Immature natural killer cell (primary cell): Measurements from ENCODE around the gene HK2. TPM values are rescaled to one million over a fixed set of nuclear protein-coding genes. Genes with fewer than 3 reads are reported as not detected.

Experiments used
- DNase-seq, 3 donors: peaks; one replicate each; pipeline ENCODE4 v3.0.0; 2022; ENCODE audit warnings: mixed read lengths in 1 of 3
- H3K27ac Mint-ChIP-seq, 6 donors: one replicate each; pipeline ENCODE4 v1.8.0; 2020; ENCODE audit warnings: mixed read lengths in 6 of 6, mild to moderate bottlenecking in 5 of 6, inconsistent platforms in 4 of 6, moderate library complexity in 3 of 6
- H3K27me3 Mint-ChIP-seq, 3 donors: one replicate each; pipeline ENCODE4 v1.8.0; 2020 to 2021; ENCODE audit warnings: low read depth in 3 of 3, mild to moderate bottlenecking in 3 of 3, mixed read lengths in 3 of 3, moderate library complexity in 3 of 3, inconsistent platforms in 1 of 3
- H3K36me3 Mint-ChIP-seq, 3 donors: one replicate each; pipeline ENCODE4 v1.8.0; 2020; ENCODE audit warnings: mixed read lengths in 3 of 3, inconsistent platforms in 2 of 3, mild to moderate bottlenecking in 2 of 3
- H3K4me1 Mint-ChIP-seq, 2 donors: one replicate each; pipeline ENCODE4 v1.8.0; 2020; ENCODE audit warnings: inconsistent platforms in 2 of 2, mild to moderate bottlenecking in 2 of 2, mixed read lengths in 2 of 2, moderate library complexity in 1 of 2
- H3K4me3 Mint-ChIP-seq, 5 donors: one replicate each; pipeline ENCODE4 v1.8.0; 2020; ENCODE audit warnings: mild to moderate bottlenecking in 5 of 5, mixed read lengths in 5 of 5, inconsistent platforms in 3 of 5, moderate library complexity in 3 of 5
- H3K9me3 Mint-ChIP-seq, 6 donors: one replicate each; pipeline ENCODE4 v1.8.0; 2020; ENCODE audit warnings: mild to moderate bottlenecking in 6 of 6, mixed read lengths in 6 of 6, inconsistent platforms in 4 of 6, moderate library complexity in 3 of 6
- polyA plus RNA-seq, 3 donors: library from polyadenylated mRNA; unstranded; fragments of 300-500 nt; fragmentation: Illumina TruSeq; gene quantifications; one replicate each; pipeline ENCODE4 v1.2.3, GENCODE V29; 2021

HK2 gene
- polyA plus RNA-seq, 3 donors from 2014 or later = 0.04 to 0.77 (median 0.19) TPM

DNA sequence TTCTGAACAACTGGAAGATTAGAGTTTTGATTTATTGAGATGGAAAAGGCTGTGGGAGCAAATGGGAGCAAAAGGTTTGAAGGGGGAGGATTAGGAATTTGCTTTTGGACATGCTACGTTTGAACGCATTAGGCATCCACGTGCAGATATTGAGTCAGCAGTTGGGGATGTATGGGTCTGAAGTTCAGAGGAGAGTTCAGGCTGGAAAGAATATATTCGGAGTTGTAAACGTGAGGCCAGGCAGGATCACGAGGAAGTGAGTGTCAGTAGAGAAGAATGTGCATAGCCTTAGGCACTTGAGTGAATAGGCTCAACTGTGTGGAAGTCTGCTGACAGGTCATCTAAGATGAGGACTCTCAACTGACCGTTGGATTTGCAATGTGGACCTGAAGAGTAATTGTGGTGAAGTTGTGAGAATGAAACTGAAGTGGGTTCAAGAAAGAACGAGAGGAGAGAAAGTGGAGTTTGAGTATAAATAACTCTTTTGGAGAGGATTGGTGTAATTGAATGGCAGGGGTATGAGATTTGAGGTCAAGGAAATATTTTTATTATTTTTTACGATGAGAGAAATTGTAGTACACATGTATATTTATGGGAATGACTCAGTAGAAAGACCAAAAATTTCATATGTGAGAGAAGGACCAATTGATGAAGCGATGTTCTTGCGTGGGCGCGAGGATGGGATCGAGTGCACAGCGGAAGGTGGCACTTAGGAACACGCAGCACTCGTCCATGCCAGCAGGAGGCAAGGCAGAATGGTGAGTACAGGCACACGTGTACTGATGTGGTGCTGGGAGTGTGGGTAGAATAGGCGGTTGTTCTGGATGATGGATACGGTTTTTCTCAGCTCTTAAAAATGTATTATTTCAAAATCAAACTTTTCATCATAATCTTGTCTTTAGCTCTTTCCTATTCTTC lies 84.0 kb downstream of the HK2 start:
- no peak for DNase-seq
- H3K27me3 Mint-ChIP-seq = peaks cover 6 to 22% (median 15%) of the 10 kb centered on the region in 3 donors
- H3K9me3 Mint-ChIP-seq = no peaks in the 10 kb centered on the region
- no peak overlapping the region for H3K4me3 Mint-ChIP-seq
- peaks cover 24 to 32% of the 10 kb centered on the region in 2 donors for H3K4me1 Mint-ChIP-seq
- H3K36me3 Mint-ChIP-seq = peaks cover 0 to 19% (median 0%) of the 10 kb centered on the region in 3 donors
- peak overlapping the region in 1 of 6 donors; percentile 12 for H3K27ac Mint-ChIP-seq

- Mint-ChIP-seq H3K4me3 (peak overlapping the region in 2 of 5 donors; percentile 34 to 60), H3K36me3 (peaks cover 0 to 7% (median 0%) of the 10 kb centered on the region in 3 donors), H3K27me3 (peaks cover 5 to 23% (median 14%) of the 10 kb centered on the region in 3 donors), H3K27ac (peak overlapping the region in 1 of 6 donors; percentile 19), H3K9me3 (no peaks in the 10 kb centered on the region), H3K4me1 (peaks cover 20% of the 10 kb centered on the region in 2 donors)
- peak; percentile 65 to 73 (median 71) for DNase-seq
These were observed 85.9 kb downstream of the HK2 start for GRCh38 chr2:74919827-74920226.

GRCh38 chr2:74921236-74921736 lies 87.4 kb downstream of the HK2 start:
- Mint-ChIP-seq H3K27me3 (peaks cover 7 to 19% (median 11%) of the 10 kb centered on the region in 3 donors), H3K4me1 (peaks cover 6% of the 10 kb centered on the region in 2 donors), H3K9me3 (no peaks in the 10 kb centered on the region), H3K36me3 (peaks cover 0 to 5% (median 0%) of the 10 kb centered on the region in 3 donors), H3K27ac (peak overlapping the region in 1 of 6 donors; percentile 28), H3K4me3 (peak overlapping the region in 1 of 5 donors; percentile 14)
- DNase-seq = no peak

DNA sequence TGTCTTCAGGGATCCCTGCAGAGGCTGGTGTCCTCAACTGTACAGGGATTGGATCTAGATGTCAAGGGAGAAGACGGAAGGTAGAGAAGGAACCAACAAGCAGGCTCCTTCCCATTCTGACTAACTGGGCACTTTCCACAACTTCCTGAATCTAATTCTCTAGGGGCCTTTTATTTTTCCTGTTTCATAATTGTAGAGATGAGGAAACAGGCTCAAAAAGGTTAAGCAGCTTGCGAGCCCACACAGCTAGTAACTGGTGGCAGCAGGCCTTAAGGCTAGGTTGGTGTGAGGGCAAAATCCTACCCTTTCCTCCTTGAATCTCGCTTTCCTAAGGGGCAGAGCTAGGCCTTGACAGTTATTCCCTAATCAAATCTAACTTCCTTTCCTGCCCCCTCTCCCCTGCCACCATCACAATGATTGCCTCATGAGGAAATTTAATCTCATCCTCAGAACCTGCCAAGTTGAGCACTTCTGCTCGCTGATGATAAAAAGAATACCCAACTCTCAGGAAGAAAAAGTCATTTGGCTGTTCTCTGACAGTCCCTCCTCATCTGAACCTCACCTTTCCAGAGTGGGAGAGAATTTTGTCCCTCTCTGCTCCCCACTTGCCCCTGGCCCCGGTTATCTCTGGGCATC lies 88.8 kb downstream of the HK2 start:
- H3K36me3 Mint-ChIP-seq = no peaks in the 10 kb centered on the region
- peaks cover 4 to 12% (median 7%) of the 10 kb centered on the region in 3 donors for H3K27me3 Mint-ChIP-seq
- no peak overlapping the region for H3K4me3 Mint-ChIP-seq
- no peak for DNase-seq
- peaks cover 0 to 1% of the 10 kb centered on the region in 2 donors for H3K4me1 Mint-ChIP-seq
- H3K27ac Mint-ChIP-seq = no peak overlapping the region
- no peaks in the 10 kb centered on the region for H3K9me3 Mint-ChIP-seq

DNA sequence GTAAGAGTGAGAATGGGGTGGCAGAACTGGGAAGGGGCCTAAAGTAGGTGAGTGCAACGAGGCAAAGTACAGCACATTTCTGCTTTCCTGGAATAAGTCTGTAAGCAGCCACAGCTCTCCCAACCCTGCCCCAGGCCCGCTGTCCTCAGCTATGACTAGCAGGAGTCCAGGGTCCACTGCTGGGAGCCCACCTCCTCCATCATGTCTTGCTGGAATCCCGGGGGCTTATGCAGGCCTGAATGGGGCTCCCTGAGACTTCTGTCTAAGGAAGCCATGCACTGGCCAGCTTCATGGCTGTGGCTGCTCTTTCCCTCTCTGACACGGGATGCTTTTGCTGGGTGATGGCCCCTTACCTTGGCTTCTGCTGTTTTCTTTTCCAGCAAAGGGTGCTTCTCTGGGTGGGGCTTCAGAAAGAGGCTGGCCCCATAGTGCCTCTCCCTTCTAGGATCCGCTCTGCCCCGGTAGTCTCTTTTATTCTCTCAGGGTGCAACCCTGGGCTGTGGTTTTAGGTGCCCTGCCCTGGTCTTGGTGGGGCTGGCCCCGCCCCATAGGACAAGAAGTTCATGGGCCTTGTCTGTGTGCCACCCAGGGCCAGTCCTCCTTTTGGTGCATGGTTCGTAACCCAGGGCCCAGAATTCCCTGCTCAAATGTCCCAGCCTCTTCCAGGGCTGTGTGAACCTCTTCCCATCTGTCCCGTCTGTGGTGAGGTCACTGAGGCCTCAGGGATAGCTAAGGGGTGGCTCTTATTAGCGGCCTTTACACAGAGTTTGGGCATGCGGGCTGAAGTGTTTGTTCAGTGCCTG lies 90.7 kb downstream of the HK2 start:
- no peak overlapping the region for H3K27ac Mint-ChIP-seq
- no peaks in the 10 kb centered on the region for H3K9me3 Mint-ChIP-seq
- peaks cover 0 to 1% of the 10 kb centered on the region in 2 donors for H3K4me1 Mint-ChIP-seq
- no peak for DNase-seq
- H3K27me3 Mint-ChIP-seq = peaks cover 8 to 10% (median 9%) of the 10 kb centered on the region in 3 donors
- peaks cover 0 to 7% (median 0%) of the 10 kb centered on the region in 3 donors for H3K36me3 Mint-ChIP-seq
- no peak overlapping the region for H3K4me3 Mint-ChIP-seq

DNA sequence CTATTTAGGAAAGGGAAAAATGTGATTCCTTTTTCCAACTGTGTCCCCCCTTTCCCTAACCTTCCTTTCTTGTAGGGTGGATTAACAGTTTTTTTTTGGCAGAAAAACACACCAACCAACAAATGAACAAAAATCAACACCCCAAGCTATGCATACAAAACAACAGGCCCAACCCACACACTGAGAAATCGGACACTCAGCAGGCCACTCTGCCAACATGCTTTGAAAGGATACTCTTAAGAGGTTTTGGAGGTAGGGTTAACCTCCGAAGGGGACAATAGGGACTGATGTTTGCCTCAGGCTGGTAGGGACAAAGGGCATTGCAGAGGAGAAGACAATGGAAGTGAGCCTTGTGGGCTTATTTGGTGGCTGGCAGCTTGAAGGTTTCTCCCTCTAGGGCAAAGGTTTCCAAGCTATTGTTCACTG lies 91.4 kb downstream of the HK2 start:
- Mint-ChIP-seq H3K4me3 (no peak overlapping the region), H3K27ac (no peak overlapping the region), H3K4me1 (no peaks in the 10 kb centered on the region), H3K9me3 (no peaks in the 10 kb centered on the region), H3K36me3 (peaks cover 0 to 7% (median 0%) of the 10 kb centered on the region in 3 donors), H3K27me3 (peaks cover 8 to 10% (median 9%) of the 10 kb centered on the region in 3 donors)
- DNase-seq = no peak

DNA sequence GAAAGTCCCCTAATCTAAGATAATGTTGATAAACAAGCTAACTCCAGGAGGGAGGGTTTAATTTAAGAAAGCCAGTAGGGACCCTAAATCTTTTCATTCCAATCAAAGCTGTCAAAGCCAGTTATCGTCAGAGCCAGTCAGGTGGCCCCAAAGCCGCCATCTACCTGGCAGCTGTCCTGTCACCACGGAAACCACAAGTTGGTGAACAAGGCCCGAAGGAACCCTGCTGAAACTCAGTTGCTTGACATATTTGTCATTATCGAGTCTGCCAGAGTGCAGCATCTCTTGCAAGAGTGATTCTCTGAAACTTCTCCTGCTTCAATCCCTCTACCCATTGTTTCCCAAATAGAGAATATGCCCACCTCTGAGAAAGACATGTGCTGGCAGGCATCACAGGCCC lies 93.7 kb downstream of the HK2 start:
- H3K9me3 Mint-ChIP-seq = no peaks in the 10 kb centered on the region
- H3K27ac Mint-ChIP-seq = no peak overlapping the region
- peaks cover 0 to 11% (median 3%) of the 10 kb centered on the region in 3 donors for H3K36me3 Mint-ChIP-seq

DNA sequence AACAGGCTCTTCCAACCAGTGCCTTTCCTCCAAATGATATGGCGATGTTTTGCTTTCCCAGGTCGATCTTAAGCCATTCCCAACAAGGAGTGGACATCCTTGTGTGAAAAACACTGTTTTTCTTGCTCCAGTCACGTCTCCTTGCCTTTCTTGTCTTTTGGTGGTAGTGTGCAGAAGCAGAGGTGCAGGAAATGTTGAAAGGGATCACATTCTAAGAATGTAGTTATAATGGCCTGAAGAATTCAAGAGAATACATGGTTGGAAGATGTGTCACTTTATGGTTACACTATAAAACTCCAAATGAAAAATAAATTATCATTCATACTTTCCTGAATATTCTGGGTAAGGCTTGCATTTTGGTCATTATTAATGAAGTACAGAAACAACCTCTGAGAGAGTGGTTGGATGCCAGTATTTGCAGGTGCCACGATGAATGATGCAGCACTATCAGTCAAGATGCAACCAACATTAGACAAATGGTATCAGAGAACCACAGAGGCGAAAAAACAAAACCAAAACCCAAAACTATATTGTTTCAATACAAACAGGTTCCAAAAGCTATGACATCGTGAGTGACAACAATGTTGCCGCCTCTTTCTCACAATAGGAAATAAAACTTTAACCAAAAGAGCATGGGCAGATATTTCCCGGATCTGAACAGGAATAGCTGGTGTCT lies 97.0 kb downstream of the HK2 start:
- Mint-ChIP-seq H3K36me3 (peaks cover 0 to 18% (median 3%) of the 10 kb centered on the region in 3 donors), H3K27ac (no peak overlapping the region), H3K4me3 (no peak overlapping the region)

More for the DNA sequence above, 93.7 kb downstream of the HK2 start:
- no peak overlapping the region for H3K4me3 Mint-ChIP-seq
- no peaks in the 10 kb centered on the region for H3K4me1 Mint-ChIP-seq
- H3K27me3 Mint-ChIP-seq = peaks cover 7 to 11% (median 8%) of the 10 kb centered on the region in 3 donors
- DNase-seq = no peak

DNA sequence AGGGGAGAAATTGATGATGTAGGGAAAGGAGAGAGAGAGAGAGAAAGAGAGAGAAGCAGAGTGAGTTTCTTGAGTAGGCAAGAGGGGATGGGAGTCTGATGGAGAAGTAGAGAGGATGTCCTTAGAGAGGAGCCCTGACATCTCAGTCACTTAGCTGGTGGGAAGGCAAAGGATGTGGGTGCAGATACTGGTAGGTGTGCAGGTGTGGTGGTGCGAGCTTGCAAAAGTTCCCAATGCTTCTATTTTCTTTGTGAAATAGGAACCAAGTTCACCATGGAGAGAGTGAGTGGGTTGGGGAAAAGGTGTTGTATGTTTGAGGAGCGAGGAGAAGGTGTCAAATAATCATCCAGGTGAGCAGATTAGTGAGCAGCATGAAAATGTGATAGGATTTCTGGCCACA lies 98.0 kb downstream of the HK2 start:
- Mint-ChIP-seq H3K36me3 (peaks cover 0 to 18% (median 3%) of the 10 kb centered on the region in 3 donors), H3K4me3 (no peak overlapping the region), H3K9me3 (no peaks in the 10 kb centered on the region), H3K27me3 (peaks cover 6 to 9% (median 8%) of the 10 kb centered on the region in 3 donors), H3K27ac (no peak overlapping the region), H3K4me1 (no peaks in the 10 kb centered on the region)
- DNase-seq = no peak

More for the DNA sequence above, 97.0 kb downstream of the HK2 start:
- no peak for DNase-seq
- Mint-ChIP-seq H3K9me3 (no peaks in the 10 kb centered on the region), H3K4me1 (no peaks in the 10 kb centered on the region), H3K27me3 (peaks cover 6 to 8% (median 7%) of the 10 kb centered on the region in 3 donors)

DNA sequence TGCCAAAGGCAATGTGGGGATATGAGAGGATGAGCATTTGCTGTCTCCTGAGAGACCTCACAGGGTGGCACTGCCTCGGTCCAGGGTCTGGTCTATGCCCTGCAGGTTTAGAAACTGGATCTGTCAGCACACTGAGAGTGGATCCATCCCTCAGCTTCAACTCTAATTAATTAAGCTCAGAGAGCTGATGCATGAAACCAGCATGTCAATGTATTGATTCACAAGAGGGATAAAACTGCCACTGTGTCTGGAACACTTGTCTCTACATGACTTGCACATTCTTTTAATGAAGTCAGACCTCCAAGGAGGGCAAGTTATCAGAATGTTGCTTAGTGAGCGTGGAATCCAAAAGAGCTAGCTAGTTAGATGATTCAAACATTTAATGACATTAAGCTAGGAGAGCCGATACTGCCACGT lies 102.1 kb downstream of the HK2 start:
- Mint-ChIP-seq H3K9me3 (no peaks in the 10 kb centered on the region), H3K27me3 (peaks cover 3 to 11% (median 5%) of the 10 kb centered on the region in 3 donors), H3K36me3 (peaks cover 0 to 7% (median 0%) of the 10 kb centered on the region in 3 donors), H3K27ac (no peak overlapping the region), H3K4me1 (no peaks in the 10 kb centered on the region), H3K4me3 (no peak overlapping the region)
- no peak for DNase-seq

- no peak overlapping the region for H3K4me3 Mint-ChIP-seq
- DNase-seq = no peak
- H3K9me3 Mint-ChIP-seq = no peaks in the 10 kb centered on the region
- no peaks in the 10 kb centered on the region for H3K4me1 Mint-ChIP-seq
- peaks cover 3 to 11% (median 5%) of the 10 kb centered on the region in 3 donors for H3K27me3 Mint-ChIP-seq
- peaks cover 0 to 7% (median 0%) of the 10 kb centered on the region in 3 donors for H3K36me3 Mint-ChIP-seq
- H3K27ac Mint-ChIP-seq = no peak overlapping the region
These were observed 103.4 kb downstream of the HK2 start for GRCh38 chr2:74937221-74937880.

GRCh38 chr2:74938264-74938663 lies 104.3 kb downstream of the HK2 start:
- no peaks in the 10 kb centered on the region for H3K4me1 Mint-ChIP-seq
- no peak overlapping the region for H3K27ac Mint-ChIP-seq
- DNase-seq = no peak
- H3K27me3 Mint-ChIP-seq = peaks cover 1 to 11% (median 5%) of the 10 kb centered on the region in 3 donors
- peaks cover 0 to 4% (median 0%) of the 10 kb centered on the region in 3 donors for H3K36me3 Mint-ChIP-seq
- no peaks in the 10 kb centered on the region for H3K9me3 Mint-ChIP-seq
- H3K4me3 Mint-ChIP-seq = no peak overlapping the region
